ENCODE data around the gene CCDC73.

Gene CCDC73

GRCh38 chr11:32583459-32584271, 210.8 kb downstream of the CCDC73 start, which contains the start of gene EIF3M:
Gene EIF3M, plus strand, starts transcription at chr11:32583831. Its CDS starts 57 bp downstream, at chr11:32583888.
- DNase-seq = peak; percentile 87 to 98 (median 92)

DNA sequence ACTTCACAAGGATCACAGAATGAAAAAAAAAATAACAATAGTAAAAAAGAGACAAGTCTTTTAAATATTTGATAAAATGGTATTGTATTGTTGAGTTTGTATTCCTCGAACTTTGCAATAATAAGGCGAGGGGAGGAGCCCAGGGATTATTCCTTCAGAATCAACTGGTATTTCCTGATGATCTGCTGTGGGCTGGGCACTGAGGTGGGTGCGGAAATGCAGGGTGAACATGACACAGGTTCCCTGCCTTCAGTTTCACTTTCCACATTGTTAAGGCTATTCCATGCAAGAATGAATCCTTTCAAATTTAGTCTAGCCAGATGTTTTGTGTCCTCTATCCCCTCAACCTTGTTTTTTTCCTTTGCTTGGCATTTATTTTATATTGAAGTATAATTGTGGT, 212.9 kb downstream of the CCDC73 start:
- no peak for DNase-seq

DNA sequence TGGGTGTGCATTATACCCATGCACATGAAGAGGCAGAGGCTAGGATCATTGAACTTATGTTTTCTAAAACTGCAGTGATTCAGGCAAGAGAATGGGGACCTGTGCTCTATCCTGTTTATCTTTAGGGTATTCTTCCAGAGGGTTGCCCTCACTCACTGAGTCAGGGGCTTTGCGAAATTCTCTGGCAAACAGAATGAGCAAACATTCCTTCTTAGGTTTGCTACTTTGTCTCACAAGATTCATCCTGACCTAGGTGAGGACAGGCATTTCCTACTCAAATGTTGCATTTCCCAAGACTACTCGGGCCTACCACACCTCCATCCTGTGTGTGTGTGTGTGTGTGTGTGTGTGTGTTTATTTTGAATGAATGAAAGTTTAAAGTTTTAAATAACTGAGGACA, 213.5 kb downstream of the CCDC73 start:
- no peak for DNase-seq

GRCh38 chr11:32576456-32576855, 218.0 kb downstream of the CCDC73 start:
- no peak for DNase-seq

- no peak for DNase-seq
Measured at GRCh38 chr11:32575070-32575469, 219.4 kb downstream of the CCDC73 start.

DNA sequence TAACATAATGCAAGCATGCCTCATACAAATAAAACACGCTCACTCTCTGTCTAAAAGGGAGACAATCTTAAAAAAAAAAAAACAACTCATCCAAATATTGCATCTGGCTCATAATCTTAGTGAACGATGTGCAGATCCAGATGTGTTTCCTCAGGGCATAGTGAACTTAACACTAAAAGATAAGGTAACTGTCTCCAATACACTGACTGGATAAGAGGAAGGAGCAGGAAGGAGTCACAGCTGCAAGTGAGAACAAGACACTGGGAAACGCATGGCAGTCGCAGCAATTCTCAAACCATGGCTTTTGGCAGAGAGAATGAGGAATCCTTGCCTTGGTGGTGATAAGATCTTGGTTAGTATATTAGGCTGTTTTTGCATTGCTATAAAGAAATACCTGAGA, 220.0 kb downstream of the CCDC73 start:
- no peak for DNase-seq

DNA sequence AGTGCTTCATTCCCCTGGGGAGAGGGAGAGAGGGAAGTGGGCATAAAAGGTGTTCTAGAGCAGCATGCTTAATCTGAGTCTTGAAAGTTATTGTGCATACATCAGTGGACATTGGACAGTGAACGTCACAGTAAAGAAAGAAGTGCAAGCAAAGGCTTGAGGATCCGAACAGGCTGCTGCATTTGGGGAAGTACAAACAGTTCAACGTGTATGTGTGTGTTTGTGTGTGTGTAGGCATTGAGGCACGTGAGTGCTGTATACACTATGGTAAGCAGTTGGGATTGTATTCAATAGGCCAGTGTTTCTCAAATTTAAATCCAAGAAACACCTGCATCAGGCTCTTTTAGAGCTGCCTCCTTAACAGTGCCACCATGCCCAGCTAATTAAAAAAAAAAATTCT, 221.2 kb downstream of the CCDC73 start:
- DNase-seq = no peak

GRCh38 chr11:32571039-32571438, 223.4 kb downstream of the CCDC73 start:
- DNase-seq = no peak

GRCh38 chr11:32569313-32569881, 225.1 kb downstream of the CCDC73 start:
- DNase-seq = no peak

DNA sequence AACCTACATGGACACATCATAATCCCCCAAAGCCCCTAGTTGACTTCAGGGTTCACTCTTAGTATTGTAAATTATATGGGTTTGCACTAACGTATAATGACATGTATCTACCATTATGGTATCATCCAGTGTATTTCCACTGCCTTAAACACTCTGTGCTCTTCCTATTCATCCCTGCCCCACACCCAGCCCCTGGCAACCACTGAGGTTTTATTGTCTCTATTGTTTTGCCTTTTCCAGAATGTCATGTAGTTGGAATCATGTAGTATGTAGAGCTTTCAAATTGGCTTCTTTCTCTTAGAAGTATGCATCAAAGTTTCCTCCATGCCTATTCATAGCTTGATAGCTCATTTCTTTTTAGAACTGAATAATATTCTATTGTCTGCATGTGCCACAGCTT, 227.3 kb downstream of the CCDC73 start:
- no peak for DNase-seq

- peak in 1 of 5 experiments; percentile 15 for DNase-seq
Measured at GRCh38 chr11:32566517-32566916, 227.9 kb downstream of the CCDC73 start.

DNA sequence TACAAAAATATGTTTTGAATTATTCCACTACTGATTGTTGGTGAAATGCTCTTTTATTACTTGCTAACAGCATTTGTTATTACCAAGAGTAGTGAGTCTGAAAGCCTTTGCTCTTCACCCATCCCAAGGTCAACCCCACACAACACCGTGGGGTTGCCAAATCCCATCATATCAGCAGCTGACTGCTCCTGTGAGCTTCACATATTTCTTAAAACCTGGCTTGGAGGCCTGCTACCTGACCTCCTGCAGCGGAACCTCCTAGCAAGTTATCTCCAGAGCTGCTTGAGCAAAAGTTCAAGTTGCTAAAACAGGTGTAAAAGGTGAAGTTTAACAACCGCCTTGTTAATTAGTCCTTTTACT, 230.9 kb downstream of the CCDC73 start:
- DNase-seq = no peak

- DNase-seq = no peak
Measured at GRCh38 chr11:32562839-32563599, 231.4 kb downstream of the CCDC73 start.

DNA sequence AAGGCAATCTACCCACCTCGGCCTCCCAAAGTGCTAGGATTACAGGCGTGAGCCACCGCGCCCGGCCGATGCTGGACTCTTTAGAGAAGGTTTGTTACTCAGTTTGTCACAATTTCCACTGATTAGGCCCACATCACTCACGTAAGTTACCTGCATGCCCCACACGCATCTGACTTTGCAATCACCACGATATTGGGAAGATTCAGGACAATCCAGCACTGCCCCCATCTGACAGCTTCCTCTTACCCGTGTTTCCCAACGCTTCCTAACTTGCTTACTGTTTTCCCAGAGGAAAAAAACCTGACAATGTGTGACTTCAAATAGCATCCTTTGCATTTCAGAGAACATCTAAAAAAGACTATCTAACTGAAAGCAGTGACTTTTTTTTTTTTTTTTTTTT, 232.6 kb downstream of the CCDC73 start:
- DNase-seq = no peak

GRCh38 chr11:32555895-32556294, 238.6 kb downstream of the CCDC73 start:
- no peak for DNase-seq

DNA sequence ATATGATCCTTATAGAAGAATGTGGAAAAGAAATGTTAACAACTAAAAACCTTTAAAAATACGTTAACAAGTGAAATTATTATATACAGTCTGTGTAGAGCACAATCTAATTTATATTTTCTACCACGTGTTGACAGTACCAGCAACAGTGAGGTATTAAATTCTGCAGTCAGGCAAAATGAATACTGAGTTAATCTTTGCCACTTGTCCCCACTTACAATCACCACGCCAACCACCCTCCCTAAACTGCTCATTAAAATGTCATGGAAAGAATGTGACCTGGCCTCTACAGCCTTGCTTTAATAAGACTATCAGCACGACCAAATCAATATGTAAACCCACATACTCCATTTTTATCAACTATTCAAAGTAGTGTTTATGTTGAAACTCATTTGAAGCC, 239.4 kb downstream of the CCDC73 start:
- DNase-seq = no peak

Measured in T-helper 2 cell (primary cell).